Stimulated activated naive CD8-positive, alpha-beta T cell treated with anti-CD3 and anti-CD28 coated beads, Interleukin-15, amount 100 ng/mL, for 72 hours (primary cell): Measurements from ENCODE around the gene GABBR2.
"Not testable (repeated sequence)": the region's sequence is repeated elsewhere in the genome, so short reads cannot be mapped to it uniquely, and the experiment has no call there.

ENCODE experiments used
- ATAC-seq: fragments of 150-1000 bp; cut with Tn5 transposase; 2 replicates; pipeline ENCODE4 v1.10.0; 2021; ENCODE audit warnings: mild to moderate bottlenecking, moderate library complexity
- DNase-seq, 2 donors: peaks; one replicate each; pipeline ENCODE4 v3.0.0; 2021 to 2022
- H3K27ac Mint-ChIP-seq, 2 donors: one replicate each; pipeline ENCODE4 v1.8.0; 2022; ENCODE audit warnings: mild to moderate bottlenecking in 2 of 2, mixed read lengths in 2 of 2, moderate library complexity in 2 of 2
- H3K27me3 Mint-ChIP-seq: one replicate; pipeline ENCODE4 v1.8.0; 2022; ENCODE audit warnings: mixed read lengths
- H3K4me1 Mint-ChIP-seq: one replicate; pipeline ENCODE4 v1.8.0; 2022; ENCODE audit warnings: mild to moderate bottlenecking, mixed read lengths
- H3K4me3 Mint-ChIP-seq, 2 donors: one replicate each; pipeline ENCODE4 v1.8.0; 2022; ENCODE audit warnings: mild to moderate bottlenecking in 2 of 2, mixed read lengths in 2 of 2, moderate library complexity in 1 of 2
- H3K9me3 Mint-ChIP-seq, 2 donors: one replicate each; pipeline ENCODE4 v1.8.0; 2022; ENCODE audit warnings: mixed read lengths in 2 of 2

The GABBR2 gene

DNA sequence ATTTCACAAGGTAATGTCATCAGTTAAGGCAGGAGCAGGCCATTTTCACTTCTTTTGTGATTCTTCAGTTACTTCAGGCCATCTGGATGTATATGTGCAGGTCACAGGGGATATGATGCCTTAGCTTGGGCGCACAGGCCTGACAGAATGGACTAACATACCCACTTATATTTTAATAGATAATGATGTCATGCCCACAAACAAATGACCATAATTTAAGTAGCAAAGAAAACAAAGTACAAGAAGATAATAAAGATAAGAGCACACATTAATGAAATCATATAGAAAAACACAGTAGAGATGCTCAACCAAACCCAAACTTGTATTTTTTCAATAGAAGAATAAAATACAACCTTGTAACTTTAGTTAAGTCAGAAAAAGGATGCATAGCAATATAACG, 433.6 kb downstream of the GABBR2 start:
- no peak for DNase-seq
- no peak for ATAC-seq
- Mint-ChIP-seq H3K9me3 (no peaks in the 10 kb centered on the region), H3K4me1 (no peaks in the 10 kb centered on the region), H3K27ac (no peak overlapping the region), H3K4me3 (no peak overlapping the region), H3K27me3 (peaks cover 31% of the 10 kb centered on the region)

DNA sequence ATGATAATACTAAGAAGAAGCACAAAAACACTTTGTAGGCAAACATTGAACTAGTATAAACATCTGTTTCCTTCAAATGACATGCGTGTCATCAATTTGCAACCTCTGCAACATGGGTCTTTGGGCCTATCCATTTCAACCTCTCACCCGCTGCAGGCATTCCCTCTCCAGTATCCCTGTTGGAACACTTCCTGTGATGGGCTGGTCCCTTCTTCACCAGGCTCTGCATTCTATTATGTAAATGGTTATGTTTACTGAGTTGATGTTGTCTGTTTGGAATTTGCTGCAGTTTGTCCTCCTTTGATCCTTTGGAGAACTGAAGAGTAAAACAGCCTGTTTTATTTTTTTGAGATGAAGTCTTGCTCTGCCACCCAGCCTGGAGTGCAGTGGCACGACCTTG, 436.7 kb downstream of the GABBR2 start:
- peaks cover 32% of the 10 kb centered on the region for H3K27me3 Mint-ChIP-seq
- no peak for DNase-seq

DNA sequence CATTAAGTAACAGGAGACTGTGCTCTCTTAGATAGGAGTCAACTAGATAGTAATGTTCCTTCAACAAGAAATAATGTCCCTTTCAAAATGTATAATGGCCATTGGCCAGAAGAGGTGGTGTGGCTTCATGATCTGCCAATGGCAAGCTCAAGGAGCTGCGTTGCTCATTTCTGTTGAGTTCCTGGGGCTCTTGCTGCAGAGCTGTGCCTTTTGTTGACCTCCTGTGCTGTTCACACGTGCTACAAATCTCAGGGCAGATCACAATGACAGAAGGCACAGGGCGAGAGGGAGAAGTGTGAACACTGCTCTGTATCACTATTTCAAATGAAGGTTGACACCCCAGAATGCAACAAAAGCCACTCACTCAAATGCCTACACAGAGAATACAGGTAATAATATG, 437.3 kb downstream of the GABBR2 start:
- Mint-ChIP-seq H3K9me3 (no peaks in the 10 kb centered on the region), H3K27ac (no peak overlapping the region), H3K4me3 (no peak overlapping the region), H3K27me3 (peaks cover 30% of the 10 kb centered on the region), H3K4me1 (no peaks in the 10 kb centered on the region)
- ATAC-seq (no peak), DNase-seq (no peak)

More for the DNA sequence above, 436.7 kb downstream of the GABBR2 start:
- H3K27ac Mint-ChIP-seq: no peak overlapping the region
- no peaks in the 10 kb centered on the region for H3K9me3 Mint-ChIP-seq
- no peaks in the 10 kb centered on the region for H3K4me1 Mint-ChIP-seq
- no peak for ATAC-seq
- H3K4me3 Mint-ChIP-seq: no peak overlapping the region

DNA sequence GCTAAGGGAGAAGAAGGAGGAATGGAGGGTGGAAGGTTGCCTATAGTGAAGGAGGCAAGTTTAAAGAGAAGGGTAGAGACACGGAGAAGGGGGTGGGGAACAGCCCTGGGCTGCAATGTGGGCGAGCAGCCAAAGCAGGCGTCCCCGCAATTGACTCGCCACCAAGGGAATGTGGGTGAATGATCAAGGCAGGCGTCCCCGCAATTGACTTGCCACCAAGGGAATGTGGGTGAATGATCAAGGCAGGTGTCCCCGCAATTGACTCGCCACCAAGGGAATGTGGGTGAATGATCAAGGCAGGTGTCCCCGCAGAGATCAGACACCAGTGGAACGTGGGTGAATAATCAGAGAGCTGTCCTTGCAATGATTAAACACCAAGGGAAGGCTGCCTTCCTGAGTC, 438.5 kb downstream of the GABBR2 start:
- not testable (repeated sequence) for ATAC-seq, H3K9me3 Mint-ChIP-seq, H3K27ac Mint-ChIP-seq, DNase-seq, H3K4me3 Mint-ChIP-seq, H3K4me1 Mint-ChIP-seq
- peaks cover 25% of the 10 kb centered on the region for H3K27me3 Mint-ChIP-seq

DNA sequence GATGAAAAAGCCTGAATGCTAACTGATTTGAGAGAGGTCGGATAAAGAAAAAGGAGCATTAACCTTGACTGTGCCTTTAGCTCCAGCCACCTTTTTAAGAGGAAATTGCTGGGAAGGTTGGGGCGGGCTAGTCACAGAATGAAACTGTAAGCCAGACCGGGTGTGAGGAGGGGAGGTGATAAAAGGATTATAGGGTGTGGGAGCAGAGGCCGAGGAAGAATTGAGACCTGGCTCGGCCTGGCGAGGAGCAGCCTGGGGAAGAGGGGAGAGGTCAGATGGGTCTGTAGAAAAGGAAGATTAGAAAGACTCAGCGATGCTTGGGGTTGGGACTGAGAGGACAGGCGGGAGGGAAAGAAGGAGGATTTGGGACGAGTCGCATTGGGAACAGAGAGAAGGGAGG, 439.1 kb downstream of the GABBR2 start:
- not testable (repeated sequence) for ATAC-seq

DNA sequence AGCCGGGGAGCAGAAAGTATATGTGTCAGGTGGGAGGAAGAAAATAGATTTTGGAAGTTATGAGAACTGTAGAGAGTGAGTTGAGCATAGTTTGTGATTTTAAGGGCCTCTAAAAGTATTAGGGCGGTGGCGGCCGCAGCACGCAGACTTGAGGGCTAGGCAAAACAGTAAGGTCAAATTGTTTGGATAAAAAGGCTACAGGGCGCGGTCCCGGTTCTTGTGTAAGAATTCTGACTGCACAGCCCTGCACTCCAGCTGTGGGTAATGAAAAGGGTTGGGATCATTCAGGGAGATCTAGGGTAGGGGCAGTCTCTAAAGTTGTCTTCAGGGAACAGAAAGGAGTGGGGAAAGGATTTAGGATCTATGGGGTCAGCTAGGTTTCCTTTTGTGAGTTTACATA, 441.2 kb downstream of the GABBR2 start:
- H3K4me3 Mint-ChIP-seq, H3K9me3 Mint-ChIP-seq, H3K4me1 Mint-ChIP-seq, ATAC-seq, DNase-seq: not testable (repeated sequence)
- peaks cover 25% of the 10 kb centered on the region for H3K27me3 Mint-ChIP-seq
- peak overlapping the region in 1 of 2 donors; percentile 47 for H3K27ac Mint-ChIP-seq

More for the DNA sequence above, 439.1 kb downstream of the GABBR2 start:
- peaks cover 25% of the 10 kb centered on the region for H3K27me3 Mint-ChIP-seq
- not testable (repeated sequence) for H3K4me1 Mint-ChIP-seq, DNase-seq, H3K27ac Mint-ChIP-seq, H3K9me3 Mint-ChIP-seq, H3K4me3 Mint-ChIP-seq

DNA sequence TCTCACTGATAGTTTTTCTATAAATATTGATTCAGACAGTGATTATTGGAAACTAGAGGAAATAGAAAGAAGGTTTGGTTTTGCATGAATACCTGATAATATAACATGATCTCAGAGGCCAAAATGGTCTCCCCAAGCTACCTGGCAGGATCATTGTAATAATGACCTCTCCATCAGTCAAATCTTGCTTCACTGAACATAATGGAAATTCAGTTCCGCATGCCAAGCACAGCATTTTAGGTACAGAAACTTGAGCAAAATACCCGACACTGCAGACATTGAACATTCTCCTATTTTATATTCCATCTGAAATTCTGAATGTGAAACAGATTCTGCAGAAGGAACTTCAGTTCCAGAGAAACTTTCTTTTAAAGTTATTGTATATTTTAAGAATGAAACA, 444.2 kb downstream of the GABBR2 start:
- DNase-seq (no peak), ATAC-seq (no peak)
- no peak overlapping the region for H3K27ac Mint-ChIP-seq
- no peaks in the 10 kb centered on the region for H3K9me3 Mint-ChIP-seq
- no peak overlapping the region for H3K4me3 Mint-ChIP-seq
- H3K27me3 Mint-ChIP-seq: peaks cover 9% of the 10 kb centered on the region
- H3K4me1 Mint-ChIP-seq: no peaks in the 10 kb centered on the region

DNA sequence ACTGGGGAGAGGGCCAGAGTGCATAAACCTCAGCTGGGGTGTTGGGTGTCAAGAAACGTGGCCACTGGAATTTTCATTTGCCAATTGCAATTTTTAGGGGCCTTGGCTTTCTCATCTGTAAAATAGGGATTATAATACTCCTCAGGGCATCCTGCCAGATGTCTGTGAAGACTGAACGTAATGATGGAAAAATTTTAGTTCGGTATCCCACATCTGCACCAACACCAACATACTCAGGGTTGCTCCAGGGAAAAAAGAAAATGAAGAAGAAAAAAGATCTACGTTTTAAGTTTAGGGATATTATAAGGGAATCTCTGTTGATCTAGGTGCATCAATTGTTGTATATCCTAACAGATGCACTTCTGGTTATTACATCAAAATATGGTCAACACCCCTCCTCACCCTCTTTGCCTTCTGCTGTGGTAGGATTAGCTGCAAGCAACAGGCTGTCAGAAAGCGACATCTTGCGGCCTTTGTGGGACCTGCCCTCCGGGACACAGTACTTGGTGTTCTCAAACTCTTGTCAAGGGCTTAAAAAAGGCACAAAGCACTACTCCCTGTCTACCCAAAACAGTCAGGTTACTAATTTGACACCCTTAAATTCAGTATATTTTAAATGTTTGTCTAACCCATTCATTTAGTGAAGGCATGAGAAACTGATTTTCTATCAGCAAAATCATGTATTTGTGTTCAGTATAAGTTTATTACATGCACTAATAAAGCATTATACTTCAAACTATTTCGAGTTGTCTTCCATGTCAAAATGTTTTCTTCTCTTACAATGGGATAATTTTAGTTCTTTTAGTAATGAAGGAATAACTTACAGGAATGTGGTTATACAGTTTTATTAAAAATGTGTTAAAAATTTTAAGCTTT, 445.0 kb downstream of the GABBR2 start:
- no peaks in the 10 kb centered on the region for H3K9me3 Mint-ChIP-seq
- no peak overlapping the region for H3K4me3 Mint-ChIP-seq
- DNase-seq (peak; percentile 71 to 82), ATAC-seq (peak; percentile 100)
- peaks cover 1% of the 10 kb centered on the region for H3K27me3 Mint-ChIP-seq
- no peaks in the 10 kb centered on the region for H3K4me1 Mint-ChIP-seq
- no peak overlapping the region for H3K27ac Mint-ChIP-seq

DNA sequence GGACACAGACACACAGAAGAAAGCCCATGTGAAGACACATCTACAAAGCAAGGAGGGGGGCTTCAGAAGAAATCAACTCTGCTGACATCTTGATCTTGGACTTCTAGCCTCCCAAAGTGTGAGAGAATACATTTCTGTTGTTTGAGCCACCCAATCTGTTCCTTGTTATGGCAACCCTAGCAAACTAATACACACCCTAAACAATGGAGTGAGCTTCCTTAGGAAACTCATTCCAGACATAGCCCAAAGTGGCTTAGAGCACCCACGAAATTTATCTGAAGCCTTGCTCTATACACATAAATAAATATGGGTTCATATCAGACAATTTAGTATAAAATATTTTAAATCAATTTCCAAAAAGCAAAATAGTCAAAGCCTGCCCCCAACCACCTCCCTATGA, 445.7 kb downstream of the GABBR2 start:
- Mint-ChIP-seq H3K9me3 (no peaks in the 10 kb centered on the region), H3K4me1 (no peaks in the 10 kb centered on the region), H3K27ac (no peak overlapping the region), H3K4me3 (no peak overlapping the region), H3K27me3 (no peaks in the 10 kb centered on the region)
- ATAC-seq (no peak), DNase-seq (no peak)

DNA sequence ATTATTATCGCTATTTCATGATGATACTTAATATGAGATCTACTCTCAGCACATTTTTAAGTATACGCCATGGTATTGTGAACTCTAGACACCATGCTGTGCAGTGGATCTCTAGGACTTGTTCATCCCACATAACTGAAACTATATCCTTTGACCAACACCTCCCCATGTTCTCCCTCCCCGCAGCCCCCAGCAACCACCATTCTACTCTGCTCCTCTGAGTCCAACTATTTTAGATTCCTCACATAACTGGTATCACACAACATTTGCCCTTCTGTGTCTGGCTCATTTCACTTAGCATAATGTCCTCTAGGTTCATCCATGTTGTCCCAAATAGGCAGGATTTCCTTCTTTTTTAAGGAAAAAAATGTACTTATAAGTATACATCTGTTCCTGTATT, 446.7 kb downstream of the GABBR2 start:
- ATAC-seq: no peak
- no peaks in the 10 kb centered on the region for H3K27me3 Mint-ChIP-seq
- no peak overlapping the region for H3K4me3 Mint-ChIP-seq

DNA sequence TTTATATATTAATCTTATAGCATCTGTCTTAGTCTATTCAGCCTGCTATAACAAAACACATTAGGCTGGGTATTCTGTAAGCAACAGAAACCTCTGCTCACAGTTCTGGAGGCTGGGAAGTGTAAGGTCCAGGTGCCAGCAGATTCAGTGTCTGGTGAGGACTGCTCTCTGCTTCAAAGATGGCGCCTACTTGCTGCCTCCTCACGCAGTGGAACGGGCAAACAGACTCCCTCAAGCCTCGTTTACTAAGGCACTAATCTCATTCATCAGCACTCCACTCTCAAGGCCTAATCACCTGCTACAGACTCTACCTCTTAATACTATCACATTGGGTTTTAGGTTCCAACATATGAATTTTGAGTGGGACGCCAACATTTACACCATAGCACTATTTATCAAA, 448.1 kb downstream of the GABBR2 start:
- no peak for DNase-seq
- no peak for ATAC-seq
- no peaks in the 10 kb centered on the region for H3K27me3 Mint-ChIP-seq
- peaks cover 6% of the 10 kb centered on the region for H3K4me1 Mint-ChIP-seq
- no peak overlapping the region for H3K4me3 Mint-ChIP-seq
- no peak overlapping the region for H3K27ac Mint-ChIP-seq
- H3K9me3 Mint-ChIP-seq: no peaks in the 10 kb centered on the region

More for the DNA sequence above, 446.7 kb downstream of the GABBR2 start:
- no peak overlapping the region for H3K27ac Mint-ChIP-seq
- DNase-seq: no peak
- no peaks in the 10 kb centered on the region for H3K9me3 Mint-ChIP-seq
- H3K4me1 Mint-ChIP-seq: no peaks in the 10 kb centered on the region

DNA sequence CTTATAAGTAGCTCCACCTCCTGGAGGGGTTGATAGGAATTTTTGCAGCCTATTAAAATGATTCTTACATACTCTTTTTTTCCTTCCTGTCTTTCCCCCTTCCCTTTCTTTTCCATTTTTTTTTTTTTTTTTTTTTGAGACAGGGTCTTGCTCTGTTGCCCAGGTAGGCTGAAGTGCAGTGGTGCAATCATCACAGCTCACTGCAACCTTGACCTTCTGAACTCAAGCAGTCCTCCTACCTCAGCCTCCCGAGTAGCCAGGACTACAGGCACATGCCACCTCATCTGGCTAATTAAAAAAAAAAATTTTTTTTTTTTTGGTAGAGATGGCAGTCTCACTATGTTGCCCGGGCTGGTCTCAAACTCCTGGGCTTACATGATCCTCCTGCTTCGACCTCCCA, 448.9 kb downstream of the GABBR2 start:
- ATAC-seq (no peak), DNase-seq (no peak)
- no peaks in the 10 kb centered on the region for H3K9me3 Mint-ChIP-seq
- H3K4me3 Mint-ChIP-seq: no peak overlapping the region
- H3K27ac Mint-ChIP-seq: no peak overlapping the region
- peaks cover 8% of the 10 kb centered on the region for H3K4me1 Mint-ChIP-seq
- H3K27me3 Mint-ChIP-seq: no peaks in the 10 kb centered on the region

DNA sequence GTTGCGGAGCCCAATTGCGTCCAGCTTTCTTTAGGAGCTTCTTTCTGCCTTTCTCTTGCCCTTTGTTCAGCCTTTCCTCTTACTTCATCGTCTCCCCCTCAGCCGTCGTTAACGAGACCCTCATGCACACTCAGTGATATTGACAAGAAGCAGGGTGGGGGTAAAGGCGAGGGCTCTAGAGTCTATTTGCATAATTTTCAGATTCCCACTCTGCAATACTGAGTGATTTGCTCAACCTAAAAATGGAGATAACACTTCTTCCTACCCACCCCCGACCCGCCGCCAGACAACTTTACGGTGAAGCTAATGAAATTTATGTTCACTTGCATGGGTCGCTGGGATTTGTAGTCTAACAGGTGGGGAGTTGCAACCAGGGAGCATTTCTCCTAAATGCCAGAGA, 452.0 kb downstream of the GABBR2 start:
- H3K27me3 Mint-ChIP-seq: no peaks in the 10 kb centered on the region
- no peak for ATAC-seq
- H3K4me1 Mint-ChIP-seq: peaks cover 25% of the 10 kb centered on the region
- no peak for DNase-seq
- H3K27ac Mint-ChIP-seq: peak overlapping the region; percentile 95 to 96
- H3K9me3 Mint-ChIP-seq: no peaks in the 10 kb centered on the region
- H3K4me3 Mint-ChIP-seq: peak overlapping the region; percentile 91 to 93

DNA sequence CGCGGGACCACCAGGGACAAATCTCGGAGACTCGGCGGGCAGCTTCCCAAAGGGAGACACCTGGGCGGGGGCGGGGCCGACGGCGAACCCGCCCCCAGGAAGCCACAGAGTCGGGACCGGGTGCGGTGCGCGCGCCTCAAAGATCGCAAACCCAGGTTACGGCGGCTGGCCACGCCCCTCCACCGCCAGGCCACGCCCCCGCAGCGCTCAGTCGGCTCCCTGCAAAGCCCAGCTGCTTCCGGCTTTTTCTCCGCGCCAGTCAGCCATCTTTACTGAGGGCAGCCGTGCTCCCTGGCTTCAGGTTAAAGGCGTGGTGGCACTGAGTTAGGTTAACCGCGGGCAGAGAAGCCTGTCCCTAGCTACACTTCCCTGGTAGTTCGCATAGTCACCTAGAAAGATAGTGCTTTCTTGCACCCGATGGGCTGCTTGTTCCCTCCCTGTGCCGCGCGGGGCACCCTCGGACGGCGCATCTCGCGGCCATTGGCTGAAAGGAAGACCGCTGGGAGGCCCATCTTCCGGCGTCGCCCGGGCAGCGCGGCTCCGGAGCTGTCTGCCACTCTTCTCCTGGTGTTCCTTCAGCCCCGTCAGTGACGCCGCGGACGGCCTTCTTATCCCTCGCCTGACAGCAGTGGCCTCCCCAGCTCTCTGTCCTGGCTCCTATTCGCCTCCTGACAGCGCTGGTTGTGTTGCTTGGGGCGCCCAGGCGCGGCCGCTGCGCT, 453.0 kb downstream of the GABBR2 start, which contains the start of gene TBC1D2:
Gene TBC1D2, minus strand, starts transcription at position 72 of the 719 bp plus-strand sequence. CDS start 108 bp downstream, outside the sequence.
- DNase-seq (peak; percentile 97), ATAC-seq (peak; percentile 88)
- H3K4me1 Mint-ChIP-seq: peaks cover 25% of the 10 kb centered on the region
- peak within 1 kb of the TSS; percentile 95 to 96 for H3K27ac Mint-ChIP-seq
- H3K27me3 Mint-ChIP-seq: no peaks in the 10 kb centered on the region
- no peaks in the 10 kb centered on the region for H3K9me3 Mint-ChIP-seq
- H3K4me3 Mint-ChIP-seq: peak within 1 kb of the TSS; percentile 91 to 93

DNA sequence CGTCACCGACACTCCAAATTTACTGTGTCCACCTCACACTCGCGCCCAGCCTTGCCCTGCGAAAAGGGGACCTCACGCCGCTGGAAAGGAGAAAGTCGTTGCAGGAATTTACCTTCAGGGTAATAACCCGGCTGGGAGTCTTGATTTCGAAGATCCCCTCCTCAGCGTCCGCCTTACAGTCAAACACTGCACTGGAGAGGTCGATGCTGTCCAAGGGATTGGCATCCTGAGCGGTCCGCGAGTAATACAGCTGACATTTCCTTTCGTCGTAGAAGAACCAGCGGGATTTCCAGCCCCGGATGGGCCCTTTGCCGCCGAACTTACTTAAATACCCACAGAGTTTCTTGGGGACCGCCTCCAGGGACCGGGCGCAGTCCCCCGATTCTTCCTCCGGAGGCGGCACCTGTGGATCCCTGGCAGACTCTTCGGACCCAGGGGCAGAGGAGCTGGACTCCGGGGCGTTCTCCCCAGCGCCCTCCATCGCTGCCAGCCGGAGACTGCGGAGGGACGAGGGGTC, 453.6 kb downstream of the GABBR2 start:
- peaks cover 25% of the 10 kb centered on the region for H3K4me1 Mint-ChIP-seq
- ATAC-seq (peak; percentile 47), DNase-seq (no peak)
- H3K27me3 Mint-ChIP-seq: no peaks in the 10 kb centered on the region
- peak overlapping the region in 1 of 2 donors; percentile 95 for H3K27ac Mint-ChIP-seq
- peak overlapping the region; percentile 91 to 93 for H3K4me3 Mint-ChIP-seq
- no peaks in the 10 kb centered on the region for H3K9me3 Mint-ChIP-seq
